Lower lobe of right lung (tissue), 2 donors: Measurements from ENCODE around the gene NANOGP8. TPM values are rescaled to one million over a fixed set of nuclear protein-coding genes. Genes with fewer than 3 reads are reported as not detected.

Source experiments
- ATAC-seq, 2 donors: fragments of 200-7000 bp; cut with Tn5 transposase; one replicate each; pipeline ENCODE4 v1.9.1; 2020 to 2022; ENCODE audit warnings: mild to moderate bottlenecking in 2 of 2, moderate library complexity in 2 of 2
- DNase-seq: peaks from one replicate; pipeline ENCODE4 v3.0.0-alpha.2; 2020
- H3K27ac ChIP-seq: fragments of 200-600 bp; one replicate; pipeline ENCODE4 v1.8.0; 2022
- H3K27me3 ChIP-seq: fragments of 200-600 bp; one replicate; pipeline ENCODE4 v1.8.0; 2022; ENCODE audit warnings: low read depth
- H3K36me3 ChIP-seq: fragments of 200-600 bp; one replicate; pipeline ENCODE4 v1.8.0; 2022; ENCODE audit warnings: mild to moderate bottlenecking
- H3K4me1 ChIP-seq: fragments of 200-600 bp; one replicate; pipeline ENCODE4 v1.8.0; 2022
- H3K4me3 ChIP-seq: fragments of 200-600 bp; one replicate; pipeline ENCODE4 v1.8.0; 2022; ENCODE audit warnings: mild to moderate bottlenecking
- H3K9me3 ChIP-seq: fragments of 200-600 bp; one replicate; pipeline ENCODE4 v1.8.0; 2022
- intact Hi-C: fragments of 100-400 bp; cut with DNase I; formaldehyde crosslinking; loops from one replicate; pipeline ENCODE4 v1.11.0; 2022
- total RNA-seq: library from RNA; stranded (reverse); fragmentation: NEBNext Ultra II Directional; extraction: Animal tissue kit (Norgen Biotek cat#: 25700); gene quantifications from one replicate; pipeline ENCODE4 v1.2.1, GENCODE V29; 2021
- TF ChIP-seq, protein P1 (sequence below): fragments of 200-600 bp; IDR thresholded peaks from one replicate; pipeline ENCODE4 v1.8.0; 2022; ENCODE audit warnings: antibody characterized with exemption, mild to moderate bottlenecking
- donor health status: DM: no; HTN: yes; CAD: no; lungs with severe emphysema.

NANOGP8 gene
- total RNA-seq, 1 donor from 2014 or later: 0.59 TPM

DNA sequence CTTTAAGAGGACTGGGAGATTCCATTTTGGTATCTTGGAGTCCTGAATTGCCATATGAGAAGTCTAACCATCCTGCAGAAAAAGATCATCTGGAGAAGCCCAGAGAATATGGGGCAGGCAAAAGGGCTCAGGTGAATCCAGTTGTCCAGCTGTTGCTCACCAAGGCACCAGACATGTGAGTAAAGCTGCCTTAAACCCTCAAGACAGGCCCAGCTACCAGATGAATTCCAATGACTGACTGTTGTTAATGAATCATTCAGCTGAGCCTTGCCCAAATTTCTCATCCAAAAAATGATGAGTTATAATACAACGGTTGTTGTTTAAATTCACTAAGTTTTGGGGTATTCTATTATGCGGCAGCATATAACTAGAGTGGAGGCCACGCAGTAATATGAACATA, 22.0 kb upstream of the NANOGP8 start:
- Histone ChIP-seq H3K4me3 (no peak overlapping the region), H3K9me3 (no peaks in the 10 kb centered on the region), H3K27ac (no peak overlapping the region), H3K4me1 (no peaks in the 10 kb centered on the region), H3K27me3 (no peaks in the 10 kb centered on the region), H3K36me3 (no peaks in the 10 kb centered on the region)
- DNase-seq: no peak
- no peak for ATAC-seq
- TF ChIP-seq, protein P1, sequence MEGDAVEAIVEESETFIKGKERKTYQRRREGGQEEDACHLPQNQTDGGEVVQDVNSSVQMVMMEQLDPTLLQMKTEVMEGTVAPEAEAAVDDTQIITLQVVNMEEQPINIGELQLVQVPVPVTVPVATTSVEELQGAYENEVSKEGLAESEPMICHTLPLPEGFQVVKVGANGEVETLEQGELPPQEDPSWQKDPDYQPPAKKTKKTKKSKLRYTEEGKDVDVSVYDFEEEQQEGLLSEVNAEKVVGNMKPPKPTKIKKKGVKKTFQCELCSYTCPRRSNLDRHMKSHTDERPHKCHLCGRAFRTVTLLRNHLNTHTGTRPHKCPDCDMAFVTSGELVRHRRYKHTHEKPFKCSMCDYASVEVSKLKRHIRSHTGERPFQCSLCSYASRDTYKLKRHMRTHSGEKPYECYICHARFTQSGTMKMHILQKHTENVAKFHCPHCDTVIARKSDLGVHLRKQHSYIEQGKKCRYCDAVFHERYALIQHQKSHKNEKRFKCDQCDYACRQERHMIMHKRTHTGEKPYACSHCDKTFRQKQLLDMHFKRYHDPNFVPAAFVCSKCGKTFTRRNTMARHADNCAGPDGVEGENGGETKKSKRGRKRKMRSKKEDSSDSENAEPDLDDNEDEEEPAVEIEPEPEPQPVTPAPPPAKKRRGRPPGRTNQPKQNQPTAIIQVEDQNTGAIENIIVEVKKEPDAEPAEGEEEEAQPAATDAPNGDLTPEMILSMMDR: no peak
- intact Hi-C loops: no loop called here

DNA sequence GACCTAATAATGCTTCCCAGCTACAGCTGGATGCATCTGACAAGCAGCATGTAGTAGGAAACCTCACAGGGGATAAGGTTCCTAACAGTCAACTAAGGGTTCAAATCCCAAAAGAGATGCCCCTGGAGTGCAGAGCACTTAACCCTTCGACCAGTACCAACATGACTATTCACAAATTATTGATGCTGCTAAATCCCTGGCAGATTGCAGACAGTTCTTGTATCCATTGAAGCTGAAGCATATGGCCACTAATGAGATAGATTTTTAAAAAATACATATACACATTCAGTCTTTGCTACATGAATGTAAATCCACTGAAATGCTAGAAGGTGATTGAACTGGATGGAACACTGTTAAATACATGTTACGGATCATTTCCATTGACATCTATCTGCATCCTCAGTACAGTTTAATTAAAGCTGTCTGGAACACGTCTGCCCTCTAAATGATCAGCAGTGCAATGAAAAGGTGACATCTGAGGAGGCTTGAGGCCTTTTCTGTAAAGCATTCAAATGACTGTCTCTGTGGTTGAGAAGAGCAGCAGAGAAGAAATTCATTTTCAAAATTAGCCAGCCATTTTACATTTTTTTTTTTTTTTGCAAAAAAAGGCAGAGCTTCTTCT, 19.5 kb upstream of the NANOGP8 start:
- Histone ChIP-seq H3K4me1 (no peaks in the 10 kb centered on the region), H3K27ac (no peak overlapping the region), H3K9me3 (no peaks in the 10 kb centered on the region), H3K27me3 (no peaks in the 10 kb centered on the region), H3K4me3 (no peak overlapping the region), H3K36me3 (no peaks in the 10 kb centered on the region)
- ATAC-seq (no peak), DNase-seq (no peak)
- TF ChIP-seq, protein P1: no peak
- intact Hi-C loops: no loop called here

DNA sequence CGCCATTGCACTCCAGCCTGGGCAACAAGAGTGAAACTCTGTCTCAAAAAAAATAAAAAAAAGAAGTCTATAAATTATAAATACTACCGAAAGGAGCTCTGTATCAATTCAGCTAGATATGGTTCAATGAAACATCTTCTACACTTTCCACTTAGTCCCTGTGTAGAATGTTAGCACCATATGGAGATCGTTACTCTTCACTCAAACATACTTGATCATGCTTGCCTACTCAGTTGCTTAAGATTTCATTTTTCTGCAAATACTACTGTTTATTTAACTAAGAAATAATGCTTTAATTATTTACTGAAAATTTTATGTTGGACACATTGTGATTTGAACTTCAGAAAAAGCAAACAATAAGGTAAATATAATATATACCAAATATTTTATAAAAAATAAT, 17.1 kb upstream of the NANOGP8 start:
- Histone ChIP-seq H3K27me3 (no peaks in the 10 kb centered on the region), H3K9me3 (no peaks in the 10 kb centered on the region), H3K4me1 (no peaks in the 10 kb centered on the region), H3K4me3 (no peak overlapping the region), H3K27ac (no peak overlapping the region), H3K36me3 (no peaks in the 10 kb centered on the region)
- TF ChIP-seq, protein P1: no peak
- no peak for DNase-seq
- ATAC-seq: no peak
- intact Hi-C loops: no loop called here

DNA sequence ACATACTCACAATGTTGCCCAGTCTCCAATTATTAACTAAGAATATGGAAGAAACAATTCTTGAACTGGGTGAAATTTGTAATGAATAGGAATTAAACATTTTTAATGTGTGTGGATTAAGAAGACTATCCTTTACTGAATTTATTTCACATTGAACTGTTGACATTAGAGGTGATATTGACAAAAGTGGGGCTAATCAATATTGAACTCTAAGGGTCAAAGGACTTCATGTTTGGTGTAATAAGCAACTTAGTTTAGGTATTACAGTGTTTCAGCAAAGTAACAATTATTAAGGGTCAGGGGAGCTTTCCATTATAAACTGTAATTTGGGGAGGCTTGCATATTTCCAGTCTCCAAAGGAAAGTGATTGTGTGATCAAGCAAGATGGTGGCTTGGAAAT, 16.2 kb upstream of the NANOGP8 start:
- Histone ChIP-seq H3K4me1 (no peaks in the 10 kb centered on the region), H3K36me3 (no peaks in the 10 kb centered on the region), H3K9me3 (no peaks in the 10 kb centered on the region), H3K27ac (no peak overlapping the region), H3K4me3 (no peak overlapping the region), H3K27me3 (no peaks in the 10 kb centered on the region)
- intact Hi-C loops: no loop called here
- TF ChIP-seq, protein P1: no peak
- DNase-seq (no peak), ATAC-seq (no peak)

DNA sequence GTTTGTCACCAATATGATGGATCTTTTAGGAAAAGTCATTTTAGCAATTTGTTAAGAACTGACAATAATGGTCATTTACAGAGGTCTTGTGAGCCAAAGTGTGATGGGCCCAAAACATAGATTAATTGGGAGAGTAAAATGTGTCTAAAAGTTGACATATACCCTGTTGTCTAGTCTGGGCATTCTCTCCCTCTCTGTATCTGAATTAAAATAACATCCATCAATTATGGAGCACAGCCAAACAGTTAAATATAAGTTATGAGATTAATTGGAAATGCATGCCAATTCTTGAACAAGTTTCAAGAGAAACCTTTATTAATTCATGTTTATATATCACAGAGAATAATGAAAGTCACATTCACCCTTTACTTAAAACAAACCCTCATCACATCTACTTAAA, 13.6 kb upstream of the NANOGP8 start:
- intact Hi-C loops: no loop called here
- no peak for ATAC-seq
- no peak overlapping the region for H3K4me3 ChIP-seq
- TF ChIP-seq, protein P1: no peak
- no peaks in the 10 kb centered on the region for H3K36me3 ChIP-seq
- H3K27me3 ChIP-seq: no peaks in the 10 kb centered on the region
- H3K4me1 ChIP-seq: no peaks in the 10 kb centered on the region
- no peak overlapping the region for H3K27ac ChIP-seq
- H3K9me3 ChIP-seq: no peaks in the 10 kb centered on the region
- no peak for DNase-seq
